SK-N-SH (cell line): ENCODE measurements around the gene SCN8A. TPM values are rescaled to one million over a fixed set of nuclear protein-coding genes. Genes with fewer than 3 reads are reported as not detected.

Source experiments
- CTCF ChIA-PET: fragments of 300-600, 350-600 bp; formaldehyde crosslinking; extraction: SDS; loops from one replicate; lab custom pipeline; 2021; lab: Yijun Ruan, JAX
- POLR2A ChIA-PET: fragments of 350-600 bp; sonication (Branson Sonifier 250); formaldehyde crosslinking; extraction: SDS; loops from one replicate; lab custom pipeline; 2020; ENCODE audit warnings: antibody characterized with exemption, inconsistent platforms; lab: Yijun Ruan, JAX
- DNase-seq: peaks from one replicate; pipeline ENCODE4 v3.0.0; 2012
- H2AFZ ChIP-seq: fragments of 200-600 bp; sonication (generic); 2 replicates; pipeline ENCODE4 v1.8.1; 2016; ENCODE audit warnings: antibody characterized with exemption, mild to moderate bottlenecking, low read depth
- H3F3A ChIP-seq: fragments of 200-600 bp; sonication (generic); replicated peaks from 2 replicates; pipeline ENCODE3; 2016; ENCODE audit warnings: antibody characterized with exemption, mild to moderate bottlenecking; ENCODE audit not compliant: insufficient read depth
- H3K27ac ChIP-seq, 2 experiments: fragments of 200-500 bp in 1 of 2; fragments of 200-600 bp in 1 of 2; sonication (Bioruptor generic) in 1 of 2; sonication (generic), shearing (Covaris generic) in 1 of 2; 2 replicates each; pipeline versions ENCODE4 v1.5.1 to v1.6.1; 2014 to 2016; ENCODE audit warnings: low read depth in 2 of 2, inconsistent platforms in 1 of 2, low read length in 1 of 2, mild to moderate bottlenecking in 1 of 2, mixed read lengths in 1 of 2
- H3K27me3 ChIP-seq: fragments of 200-600 bp; sonication (generic), shearing (Covaris generic); 2 replicates; pipeline ENCODE4 v1.6.1; 2016; ENCODE audit warnings: mixed run types; ENCODE audit not compliant: insufficient read depth
- H3K36me3 ChIP-seq, 2 experiments: fragments of 200-500 bp in 1 of 2; fragments of 200-600 bp in 1 of 2; sonication (Bioruptor generic) in 1 of 2; sonication (generic) in 1 of 2; replicated peaks in 1 of 2; 2 replicates each; pipeline versions ENCODE3 to v1.5.1; 2014 to 2016; ENCODE audit warnings: low read length in 1 of 2, mild to moderate bottlenecking in 1 of 2; ENCODE audit not compliant: insufficient read depth in 2 of 2, control insufficient read depth in 1 of 2
- H3K4me1 ChIP-seq, 2 experiments: fragments of 200-500 bp in 1 of 2; fragments of 200-600 bp in 1 of 2; sonication (Bioruptor generic) in 1 of 2; sonication (generic), shearing (Covaris generic) in 1 of 2; 2 replicates each; pipeline versions ENCODE4 v1.5.1 to v1.6.1; 2014 to 2016; ENCODE audit warnings: low read depth in 1 of 2, low read length in 1 of 2, mixed run types in 1 of 2; ENCODE audit not compliant: insufficient read depth in 2 of 2, control insufficient read depth in 1 of 2
- H3K4me2 ChIP-seq: fragments of 200-600 bp; sonication (generic), shearing (Covaris generic); 2 replicates; pipeline ENCODE4 v1.6.1; 2017; ENCODE audit warnings: mixed run types
- H3K4me3 ChIP-seq, 2 experiments: fragments of 200-500 bp in 1 of 2; fragments of 200-600 bp in 1 of 2; sonication (Bioruptor generic) in 1 of 2; sonication (generic), shearing (Covaris generic) in 1 of 2; 2 replicates each; pipeline versions ENCODE4 v1.5.1 to v1.8.1; 2014 to 2016; ENCODE audit warnings: low read depth in 2 of 2, inconsistent platforms in 1 of 2, low read length in 1 of 2, mild to moderate bottlenecking in 1 of 2, mixed read lengths in 1 of 2, moderate library complexity in 1 of 2
- H3K79me2 ChIP-seq: fragments of 200-600 bp; sonication (generic); 2 replicates; pipeline ENCODE4 v1.8.1; 2017; ENCODE audit warnings: mild to moderate bottlenecking; ENCODE audit not compliant: insufficient read depth
- H3K9ac ChIP-seq: fragments of 200-600 bp; sonication (generic); 2 replicates; pipeline ENCODE4 v1.6.1; 2017; ENCODE audit warnings: mixed run types
- H3K9me2 ChIP-seq: fragments of 200-600 bp; sonication (generic); 2 replicates; pipeline ENCODE4 v1.6.1; 2017; ENCODE audit warnings: mixed run types
- H3K9me3 ChIP-seq: fragments of 200-600 bp; sonication (generic); 2 replicates; pipeline ENCODE4 v1.6.1; 2017; ENCODE audit warnings: mixed run types, mild to moderate bottlenecking, moderate library complexity
- H4K20me1 ChIP-seq: fragments of 200-600 bp; sonication (generic); 2 replicates; pipeline ENCODE4 v1.6.1; 2017; ENCODE audit warnings: mild to moderate bottlenecking, mixed run types; ENCODE audit not compliant: insufficient read depth
- ELF1 ChIP-seq: IDR thresholded peaks from 2 replicates; pipeline ENCODE4 v1.4.0; 2012
- FOSL2 ChIP-seq: IDR thresholded peaks from 2 replicates; pipeline ENCODE4 v1.4.0; 2012; ENCODE audit warnings: low read depth, mild to moderate bottlenecking, moderate library complexity, borderline replicate concordance
- GABPA ChIP-seq: IDR thresholded peaks from 2 replicates; pipeline ENCODE4 v1.4.0; 2012; ENCODE audit warnings: low read depth, mild to moderate bottlenecking
- IRF3 ChIP-seq: fragments of 150-350 bp; IDR thresholded peaks from 2 replicates; pipeline ENCODE4 v1.6.1; 2016; ENCODE audit warnings: mild to moderate bottlenecking, low read depth, low read length
- JUND ChIP-seq: IDR thresholded peaks from 2 replicates; pipeline ENCODE4 v1.4.0; 2012
- MEF2A ChIP-seq: IDR thresholded peaks from 2 replicates; pipeline ENCODE4 v1.4.0; 2012; ENCODE audit warnings: low read depth, borderline replicate concordance
- NRF1 ChIP-seq: IDR thresholded peaks from 2 replicates; pipeline ENCODE4 v1.6.1; 2012; ENCODE audit warnings: low read depth, mild to moderate bottlenecking, low read length
- RCOR1 ChIP-seq: fragments of 150-350 bp; IDR thresholded peaks from 2 replicates; pipeline ENCODE4 v1.6.1; 2017; ENCODE audit warnings: antibody characterized with exemption, low read length
- RXRA ChIP-seq: IDR thresholded peaks from 2 replicates; pipeline ENCODE4 v1.4.0; 2012; ENCODE audit warnings: low read depth, mild to moderate bottlenecking, borderline replicate concordance
- SIN3A ChIP-seq: IDR thresholded peaks from 2 replicates; pipeline ENCODE4 v1.6.1; 2012; ENCODE audit warnings: low read depth, mild to moderate bottlenecking, low read length, moderate library complexity, borderline replicate concordance
- TEAD4 ChIP-seq: IDR thresholded peaks from 2 replicates; pipeline ENCODE4 v1.4.0; 2012; ENCODE audit warnings: mild to moderate bottlenecking, borderline replicate concordance; ENCODE audit not compliant: insufficient read depth
- YY1 ChIP-seq: IDR thresholded peaks from 2 replicates; pipeline ENCODE4 v1.4.0; 2012; ENCODE audit warnings: low read depth, mild to moderate bottlenecking
- ZBTB33 ChIP-seq: IDR thresholded peaks from 2 replicates; pipeline ENCODE4 v1.4.0; 2012; ENCODE audit warnings: low read depth, borderline replicate concordance
- WGBS: methylation state at CpG from one replicate; pipeline ENCODE4 v1.1.6; 2017; ENCODE audit warnings: low lambda C conversion rate; 5-methylcytosine and 5-hydroxymethylcytosine counted together
- polyA plus RNA-seq, 3 experiments: library from polyadenylated mRNA; depleted of rRNA; stranded (reverse); fragments of >200 nt; gene quantifications; 2 replicates each; pipeline ENCODE4 v1.2.3, GENCODE V29; 2012
- TF ChIP-seq, protein P1 (sequence below): IDR thresholded peaks from 2 replicates; pipeline ENCODE4 v1.4.0; 2012; ENCODE audit warnings: low read depth
- TF ChIP-seq, protein P2 (sequence below): IDR thresholded peaks from 2 replicates; pipeline ENCODE4; 2012
- TF ChIP-seq, protein P3 (sequence below): fragments of 150-350 bp; IDR thresholded peaks from 2 replicates; pipeline ENCODE4 v1.6.1; 2017; ENCODE audit warnings: antibody characterized with exemption, low read length, low read depth, borderline replicate concordance

SCN8A gene
- polyA plus RNA-seq, 1 of the 3 experiments (the other 2 are of a cell fraction), result 7.1 TPM

- H3K79me2 ChIP-seq, result peaks cover 99% of the 10 kb centered on the region
- H3K4me2 ChIP-seq, result no peak overlapping the region
- no peak overlapping the region for H2AFZ ChIP-seq
- no peak overlapping the region for H3K27ac ChIP-seq
- H3K9me3 ChIP-seq, result no peaks in the 10 kb centered on the region
- ChIA-PET POLR2A (no interaction called here), CTCF (no interaction called here)
- no peaks in the 10 kb centered on the region for H3F3A ChIP-seq
- WGBS, result 91% methylated on average over 1 of the region's 1 CpG
- H3K9ac ChIP-seq, result no peak overlapping the region
- no peak for TF ChIP-seq YY1
- TF ChIP-seq NRF1, result no peak
- TF ChIP-seq, protein P1, sequence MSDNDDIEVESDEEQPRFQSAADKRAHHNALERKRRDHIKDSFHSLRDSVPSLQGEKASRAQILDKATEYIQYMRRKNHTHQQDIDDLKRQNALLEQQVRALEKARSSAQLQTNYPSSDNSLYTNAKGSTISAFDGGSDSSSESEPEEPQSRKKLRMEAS, result no peak
- no peak for TF ChIP-seq MEF2A
- no peak for TF ChIP-seq JUND
- no peak for TF ChIP-seq ELF1
- TF ChIP-seq TEAD4, result no peak
- no peak for TF ChIP-seq SIN3A
- TF ChIP-seq RCOR1, result no peak
- TF ChIP-seq, protein P2, sequence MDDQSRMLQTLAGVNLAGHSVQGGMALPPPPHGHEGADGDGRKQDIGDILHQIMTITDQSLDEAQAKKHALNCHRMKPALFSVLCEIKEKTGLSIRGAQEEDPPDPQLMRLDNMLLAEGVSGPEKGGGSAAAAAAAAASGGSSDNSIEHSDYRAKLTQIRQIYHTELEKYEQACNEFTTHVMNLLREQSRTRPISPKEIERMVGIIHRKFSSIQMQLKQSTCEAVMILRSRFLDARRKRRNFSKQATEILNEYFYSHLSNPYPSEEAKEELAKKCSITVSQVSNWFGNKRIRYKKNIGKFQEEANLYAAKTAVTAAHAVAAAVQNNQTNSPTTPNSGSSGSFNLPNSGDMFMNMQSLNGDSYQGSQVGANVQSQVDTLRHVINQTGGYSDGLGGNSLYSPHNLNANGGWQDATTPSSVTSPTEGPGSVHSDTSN, result no peak
- no peak for TF ChIP-seq GABPA
- no peak for TF ChIP-seq RXRA
- TF ChIP-seq ZBTB33, result no peak
- DNase-seq, result no peak
- H3K4me3 ChIP-seq, result no peak overlapping the region
- H4K20me1 ChIP-seq, result peaks cover 97% of the 10 kb centered on the region
- no peaks in the 10 kb centered on the region for H3K27me3 ChIP-seq
- H3K9me2 ChIP-seq, result no peaks in the 10 kb centered on the region
- no peaks in the 10 kb centered on the region; a peak in 1 of 4 replicates for H3K4me1 ChIP-seq
- peaks cover 1 to 8% of the 10 kb centered on the region in 2 experiments for H3K36me3 ChIP-seq
Observed at GRCh38 chr12:51600721-51601120, 9.7 kb downstream of the SCN8A start.

DNA sequence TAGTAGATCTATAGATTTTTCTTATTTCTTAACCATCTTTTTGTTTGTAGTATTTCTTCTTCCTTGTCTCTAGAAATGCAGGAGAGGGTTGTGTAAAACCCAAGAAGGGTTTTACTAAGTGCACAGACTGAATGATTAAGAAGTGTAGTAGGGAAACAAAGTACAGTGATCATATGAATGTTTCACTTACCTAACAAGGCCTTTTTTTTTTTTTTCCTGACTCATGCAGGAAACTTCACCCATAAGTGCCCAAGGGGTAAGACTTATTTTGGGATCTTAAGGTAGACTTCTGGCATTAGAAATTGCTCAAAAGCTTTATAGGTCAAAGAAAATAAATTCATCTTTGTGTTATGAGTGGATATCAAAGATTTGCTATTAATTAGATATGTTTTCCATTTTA, 10.2 kb downstream of the SCN8A start:
- no peak for DNase-seq
- POLR2A ChIA-PET, result no interaction called here

More for the DNA sequence above, 10.2 kb downstream of the SCN8A start:
- H2AFZ ChIP-seq, result no peak overlapping the region
- CTCF ChIA-PET, result no interaction called here
- peaks cover 96% of the 10 kb centered on the region for H4K20me1 ChIP-seq
- H3K4me3 ChIP-seq, result no peak overlapping the region
- no peaks in the 10 kb centered on the region for H3K9me2 ChIP-seq
- H3K9ac ChIP-seq, result no peak overlapping the region
- no peak overlapping the region for H3K27ac ChIP-seq
- no peak overlapping the region for H3K4me2 ChIP-seq
- peaks cover 0 to 4% of the 10 kb centered on the region in 2 experiments for H3K36me3 ChIP-seq
- no peaks in the 10 kb centered on the region for H3K9me3 ChIP-seq
- TF ChIP-seq SIN3A (no peak), FOSL2 (no peak), YY1 (no peak), ZBTB33 (no peak), RXRA (no peak), MEF2A (no peak), ELF1 (no peak), RCOR1 (no peak), IRF3 (no peak), JUND (no peak)
- TF ChIP-seq, protein P3, sequence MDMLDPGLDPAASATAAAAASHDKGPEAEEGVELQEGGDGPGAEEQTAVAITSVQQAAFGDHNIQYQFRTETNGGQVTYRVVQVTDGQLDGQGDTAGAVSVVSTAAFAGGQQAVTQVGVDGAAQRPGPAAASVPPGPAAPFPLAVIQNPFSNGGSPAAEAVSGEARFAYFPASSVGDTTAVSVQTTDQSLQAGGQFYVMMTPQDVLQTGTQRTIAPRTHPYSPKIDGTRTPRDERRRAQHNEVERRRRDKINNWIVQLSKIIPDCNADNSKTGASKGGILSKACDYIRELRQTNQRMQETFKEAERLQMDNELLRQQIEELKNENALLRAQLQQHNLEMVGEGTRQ, result no peak
- TF ChIP-seq, protein P2, result no peak
- H3K4me1 ChIP-seq, result no peaks in the 10 kb centered on the region; a peak in 1 of 4 replicates
- no peaks in the 10 kb centered on the region for H3F3A ChIP-seq
- no peaks in the 10 kb centered on the region for H3K27me3 ChIP-seq
- peaks cover 99% of the 10 kb centered on the region for H3K79me2 ChIP-seq
